ENCODE results near the gene CD8B. TPM values are rescaled to one million over a fixed set of nuclear protein-coding genes. Genes with fewer than 3 reads are reported as not detected.

Gene CD8B
- total RNA-seq, 4 donors from 2014 or later = 0.23 to 2.2 TPM; not detected in 2

DNA sequence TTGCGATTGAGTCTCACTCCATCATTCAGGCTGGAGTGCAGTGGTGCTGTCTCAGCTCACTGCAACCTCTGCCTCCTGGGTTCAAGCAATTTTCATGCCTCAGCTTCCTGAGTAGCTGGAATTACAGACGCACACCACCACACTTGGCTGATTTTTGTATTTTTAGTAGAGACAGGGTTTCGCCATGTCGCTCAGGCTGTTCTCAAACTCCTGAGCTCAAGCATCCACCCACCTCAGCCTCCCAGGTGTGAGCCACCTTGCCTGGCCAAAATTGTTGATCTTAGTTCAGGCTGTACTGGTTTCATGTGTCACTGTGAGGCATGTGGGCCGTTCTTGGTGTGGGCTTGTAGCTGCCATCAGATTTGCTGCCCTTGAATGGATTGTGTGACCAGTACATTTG, 89.1 kb downstream of the CD8B start:
- Histone ChIP-seq H3K4me1 (peaks cover 3 to 4% of the 10 kb centered on the region in 2 donors), H3K9me3 (no peaks in the 10 kb centered on the region), H3K36me3 (peaks cover 0 to 56% of the 10 kb centered on the region in 2 donors), H3K27me3 (no peaks in the 10 kb centered on the region), H3K4me3 (no peak overlapping the region), H3K27ac (no peak overlapping the region)
- TF ChIP-seq, protein P1, sequence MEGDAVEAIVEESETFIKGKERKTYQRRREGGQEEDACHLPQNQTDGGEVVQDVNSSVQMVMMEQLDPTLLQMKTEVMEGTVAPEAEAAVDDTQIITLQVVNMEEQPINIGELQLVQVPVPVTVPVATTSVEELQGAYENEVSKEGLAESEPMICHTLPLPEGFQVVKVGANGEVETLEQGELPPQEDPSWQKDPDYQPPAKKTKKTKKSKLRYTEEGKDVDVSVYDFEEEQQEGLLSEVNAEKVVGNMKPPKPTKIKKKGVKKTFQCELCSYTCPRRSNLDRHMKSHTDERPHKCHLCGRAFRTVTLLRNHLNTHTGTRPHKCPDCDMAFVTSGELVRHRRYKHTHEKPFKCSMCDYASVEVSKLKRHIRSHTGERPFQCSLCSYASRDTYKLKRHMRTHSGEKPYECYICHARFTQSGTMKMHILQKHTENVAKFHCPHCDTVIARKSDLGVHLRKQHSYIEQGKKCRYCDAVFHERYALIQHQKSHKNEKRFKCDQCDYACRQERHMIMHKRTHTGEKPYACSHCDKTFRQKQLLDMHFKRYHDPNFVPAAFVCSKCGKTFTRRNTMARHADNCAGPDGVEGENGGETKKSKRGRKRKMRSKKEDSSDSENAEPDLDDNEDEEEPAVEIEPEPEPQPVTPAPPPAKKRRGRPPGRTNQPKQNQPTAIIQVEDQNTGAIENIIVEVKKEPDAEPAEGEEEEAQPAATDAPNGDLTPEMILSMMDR (IDR thresholded peaks at IDR 0.05 in 4 of 5, conservative IDR thresholded peaks at IDR 0.05 in 1 of 5) = no peak
- no peak for TF ChIP-seq POLR2A (IDR thresholded peaks at IDR 0.05)
- ATAC-seq (no peak), DNase-seq (no peak)
- in situ Hi-C loops (cut with MboI; ENCODE audit: low sequenced_read_pairs in 4 of 4) = no loop called here
- intact Hi-C loops (cut with DNase I; ENCODE audit: low total_unique reads) = no loop called here

DNA sequence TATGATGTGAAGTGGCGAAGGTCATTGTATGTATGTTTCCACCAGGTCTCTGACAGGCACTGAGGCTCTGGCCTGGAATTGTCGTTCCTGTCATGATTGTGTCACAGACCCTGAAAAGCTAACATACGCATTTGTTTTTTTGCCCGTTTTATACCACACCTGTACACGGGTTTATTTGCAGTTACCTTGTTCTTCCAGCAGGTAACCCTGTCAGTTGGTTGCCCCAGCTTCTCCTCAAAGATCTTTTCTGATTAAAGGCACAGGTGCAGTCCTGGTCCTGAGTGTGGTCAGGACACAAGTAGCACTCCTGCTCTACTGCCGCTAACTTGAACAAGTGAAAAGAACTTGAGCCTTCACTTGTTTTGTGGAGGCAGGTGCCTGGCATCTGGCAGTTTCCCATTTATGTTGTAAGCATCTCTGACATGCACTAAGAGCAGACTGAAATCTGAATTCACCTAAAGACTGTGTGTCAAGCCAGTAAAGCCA, 90.8 kb downstream of the CD8B start:
- in situ Hi-C loops (cut with MboI; ENCODE audit: low sequenced_read_pairs in 4 of 4) = no loop called here

DNA sequence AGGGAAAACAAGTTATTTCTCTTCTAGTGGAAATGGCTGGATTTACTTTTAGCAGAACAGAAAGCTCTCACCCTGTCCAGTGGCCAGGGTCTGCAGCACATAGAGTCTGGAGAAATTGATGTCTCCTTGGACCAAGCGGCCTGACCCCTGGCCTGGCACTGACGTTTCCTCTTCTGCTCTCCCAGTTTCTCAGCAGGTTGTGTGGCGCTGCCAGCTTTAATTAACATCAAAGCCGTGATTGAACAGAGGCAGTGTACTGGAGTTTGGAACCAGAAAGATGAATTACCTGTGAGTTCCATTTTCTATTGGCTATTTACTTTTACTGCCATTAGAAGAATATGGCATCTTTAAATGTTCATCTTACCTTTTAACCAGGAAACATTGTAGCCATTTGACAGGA, 91.8 kb downstream of the CD8B start:
- Histone ChIP-seq H3K27ac (no peak overlapping the region), H3K4me1 (peaks cover 5 to 9% of the 10 kb centered on the region in 2 donors), H3K36me3 (peaks cover 0 to 62% of the 10 kb centered on the region in 2 donors), H3K27me3 (no peaks in the 10 kb centered on the region), H3K4me3 (no peak overlapping the region), H3K9me3 (no peaks in the 10 kb centered on the region)
- intact Hi-C loops (cut with DNase I; ENCODE audit: low total_unique reads) = no loop called here
- DNase-seq = no peak
- TF ChIP-seq POLR2A (IDR thresholded peaks at IDR 0.05) = no peak
- TF ChIP-seq, protein P1 (IDR thresholded peaks at IDR 0.05 in 4 of 5, conservative IDR thresholded peaks at IDR 0.05 in 1 of 5) = no peak
- no peak for ATAC-seq
- in situ Hi-C loops (cut with MboI; ENCODE audit: low sequenced_read_pairs in 4 of 4) = no loop called here

More for the DNA sequence above, 90.8 kb downstream of the CD8B start:
- Histone ChIP-seq H3K9me3 (no peaks in the 10 kb centered on the region), H3K36me3 (peaks cover 0 to 60% of the 10 kb centered on the region in 2 donors), H3K27me3 (no peaks in the 10 kb centered on the region), H3K4me3 (no peak overlapping the region), H3K4me1 (peaks cover 3 to 4% of the 10 kb centered on the region in 2 donors), H3K27ac (no peak overlapping the region)
- ATAC-seq (no peak), DNase-seq (no peak)
- intact Hi-C loops (cut with DNase I; ENCODE audit: low total_unique reads) = no loop called here
- TF ChIP-seq, protein P1 (IDR thresholded peaks at IDR 0.05 in 4 of 5, conservative IDR thresholded peaks at IDR 0.05 in 1 of 5) = no peak
- TF ChIP-seq POLR2A (IDR thresholded peaks at IDR 0.05) = no peak

DNA sequence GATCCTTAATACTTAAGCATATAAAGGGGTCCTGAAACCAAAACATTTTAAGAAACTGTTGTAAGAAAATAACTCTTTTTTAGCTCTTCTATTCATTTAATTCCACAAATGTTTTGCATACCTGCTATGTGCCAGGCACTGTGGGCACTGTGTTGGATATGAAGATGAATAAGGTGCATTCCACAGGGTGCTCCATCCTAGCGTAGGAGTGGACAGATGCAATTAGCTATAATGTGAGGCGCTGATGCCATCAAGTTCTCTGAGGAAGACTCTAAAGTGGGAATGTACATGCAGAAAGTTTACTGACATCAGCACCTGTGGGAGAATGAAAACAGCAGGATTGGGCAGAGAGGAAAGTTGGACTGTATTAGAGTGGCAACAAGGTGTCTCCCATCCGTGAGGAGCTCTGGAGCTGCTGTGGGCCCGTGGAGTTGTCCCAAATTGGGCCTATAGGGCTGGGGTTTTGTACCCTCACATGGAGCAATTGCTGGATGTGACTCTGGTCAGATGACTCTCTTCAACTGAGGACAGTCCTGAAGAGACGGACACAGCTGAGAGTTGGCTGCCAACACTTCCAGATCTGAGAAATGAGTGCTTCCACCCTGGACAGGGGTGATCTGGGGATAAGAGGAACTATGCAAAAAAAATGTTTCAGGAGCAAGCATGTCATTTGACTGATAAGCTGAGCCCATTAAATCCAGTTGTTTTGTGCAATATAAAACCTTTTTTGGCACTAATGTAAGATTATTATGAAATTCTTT, 93.3 kb downstream of the CD8B start:
- Histone ChIP-seq H3K9me3 (no peaks in the 10 kb centered on the region), H3K27ac (no peak overlapping the region), H3K27me3 (no peaks in the 10 kb centered on the region), H3K4me3 (no peak overlapping the region), H3K36me3 (peaks cover 0 to 48% of the 10 kb centered on the region in 2 donors), H3K4me1 (peaks cover 13 to 20% of the 10 kb centered on the region in 2 donors)
- intact Hi-C loops (cut with DNase I; ENCODE audit: low total_unique reads) = no loop called here
- DNase-seq (no peak), ATAC-seq (no peak)
- no peak for TF ChIP-seq POLR2A (IDR thresholded peaks at IDR 0.05)
- TF ChIP-seq, protein P1 (IDR thresholded peaks at IDR 0.05 in 4 of 5, conservative IDR thresholded peaks at IDR 0.05 in 1 of 5) = no peak
- in situ Hi-C loops (cut with MboI; ENCODE audit: low sequenced_read_pairs in 4 of 4) = no loop called here

Other genes with a start within 250 kb of the CD8B start
- 10 to 100 TPM; 21.8 to 31.1 (median 23.8) TPM for gene RNF103, start 238.0 kb downstream of the CD8B start, total RNA-seq
- 100 to 1,000 TPM in 3 of 4 donors, 10 to 100 TPM in 1; 88.9 to 113 (median 102) TPM for gene RMND5A, start 141.6 kb downstream of the CD8B start, total RNA-seq
- under 1 TPM in 3 of 4 donors, not detected in 1; 0.16 to 0.32 (median 0.31) TPM for gene CD8A, start 71.0 kb downstream of the CD8B start, total RNA-seq
- under 1 TPM; 0.23 to 0.49 (median 0.41) TPM for gene RGPD1, start 80.2 kb upstream of the CD8B start, total RNA-seq
- gene PLGLB1, start 160.0 kb upstream of the CD8B start, total RNA-seq = 1 to 10 TPM in 1 of 4 donors, under 1 TPM in 1, not detected in 2; 0.75 to 4.3 TPM

Data from gastrocnemius medialis (tissue), 4 donors.